Measurements from ENCODE around the gene TMEM253.

Gene TMEM253

GRCh38 chr14:21100931-21101330 is at the start of gene TMEM253:
TSS of gene TMEM253 (plus strand) at chr14:21101066. CDS start at chr14:21101344, 278 bp downstream.
- TF ChIP-seq, protein P1, sequence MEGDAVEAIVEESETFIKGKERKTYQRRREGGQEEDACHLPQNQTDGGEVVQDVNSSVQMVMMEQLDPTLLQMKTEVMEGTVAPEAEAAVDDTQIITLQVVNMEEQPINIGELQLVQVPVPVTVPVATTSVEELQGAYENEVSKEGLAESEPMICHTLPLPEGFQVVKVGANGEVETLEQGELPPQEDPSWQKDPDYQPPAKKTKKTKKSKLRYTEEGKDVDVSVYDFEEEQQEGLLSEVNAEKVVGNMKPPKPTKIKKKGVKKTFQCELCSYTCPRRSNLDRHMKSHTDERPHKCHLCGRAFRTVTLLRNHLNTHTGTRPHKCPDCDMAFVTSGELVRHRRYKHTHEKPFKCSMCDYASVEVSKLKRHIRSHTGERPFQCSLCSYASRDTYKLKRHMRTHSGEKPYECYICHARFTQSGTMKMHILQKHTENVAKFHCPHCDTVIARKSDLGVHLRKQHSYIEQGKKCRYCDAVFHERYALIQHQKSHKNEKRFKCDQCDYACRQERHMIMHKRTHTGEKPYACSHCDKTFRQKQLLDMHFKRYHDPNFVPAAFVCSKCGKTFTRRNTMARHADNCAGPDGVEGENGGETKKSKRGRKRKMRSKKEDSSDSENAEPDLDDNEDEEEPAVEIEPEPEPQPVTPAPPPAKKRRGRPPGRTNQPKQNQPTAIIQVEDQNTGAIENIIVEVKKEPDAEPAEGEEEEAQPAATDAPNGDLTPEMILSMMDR (IDR thresholded peaks at IDR 0.05; ENCODE audit: control extremely low read depth, extremely low read depth, low read depth, missing control alignments) = no peak
- ChIA-PET POLR2A (interaction anchor here (1.5 kb wide), 1 partner anchor 30 kb away, joined by 4 read pairs; no protein-coding TSS in a partner anchor), CTCF (interaction anchor here (1.1 to 13.3 kb wide), 9 partner anchors 6 to 130 kb away, joined by 3 to 228 read pairs (median 62); partner anchors contain the start of gene ARHGEF40)
- DNase-seq (ENCODE audit: extremely low spot score) = no peak

DNA sequence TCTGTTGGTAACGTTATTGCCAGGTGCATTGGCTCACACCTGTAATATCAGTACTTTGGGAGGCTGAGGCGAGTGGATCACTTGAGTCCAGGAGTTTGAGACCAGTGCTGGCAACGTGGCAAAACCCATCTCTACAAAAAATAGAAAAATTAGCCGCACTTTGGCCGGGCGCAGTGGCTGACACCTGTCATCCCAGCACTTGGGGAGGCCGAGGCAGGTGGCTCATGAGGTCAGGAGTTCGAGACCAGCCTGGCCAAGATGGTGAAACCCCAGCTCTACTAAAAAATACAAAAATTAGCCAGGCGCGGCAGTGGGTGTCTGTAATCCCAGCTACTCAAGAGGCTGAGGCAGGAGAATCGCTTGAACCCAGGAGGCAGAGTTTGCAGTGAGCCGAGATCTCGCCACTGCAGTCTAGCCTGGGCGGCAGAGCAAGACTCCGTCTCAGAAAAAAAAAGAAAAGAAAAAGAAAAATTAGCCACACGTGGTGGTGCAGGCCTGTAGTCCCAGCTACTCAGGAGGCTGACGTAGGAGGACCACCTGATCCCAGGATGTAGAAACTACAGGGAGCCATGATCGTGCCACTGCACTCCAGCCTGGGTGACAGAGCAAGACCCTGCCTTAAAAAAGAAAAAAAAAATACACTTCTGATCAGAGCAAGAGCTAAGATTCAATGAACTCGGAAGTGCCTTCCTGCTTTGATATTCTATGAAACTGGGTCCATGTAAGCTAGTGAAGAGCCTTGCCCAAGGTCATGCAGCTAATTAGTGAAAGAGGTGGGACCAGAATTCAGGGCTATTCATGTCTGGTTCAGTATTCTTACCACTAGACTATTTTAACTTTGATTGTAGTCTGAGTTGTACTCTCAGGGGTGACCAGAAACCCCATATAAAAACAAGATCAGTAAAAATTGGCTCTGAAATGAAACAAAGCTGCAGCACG is 47.4 kb upstream of the TMEM253 start:
- POLR2A ChIA-PET = no interaction called here

DNA sequence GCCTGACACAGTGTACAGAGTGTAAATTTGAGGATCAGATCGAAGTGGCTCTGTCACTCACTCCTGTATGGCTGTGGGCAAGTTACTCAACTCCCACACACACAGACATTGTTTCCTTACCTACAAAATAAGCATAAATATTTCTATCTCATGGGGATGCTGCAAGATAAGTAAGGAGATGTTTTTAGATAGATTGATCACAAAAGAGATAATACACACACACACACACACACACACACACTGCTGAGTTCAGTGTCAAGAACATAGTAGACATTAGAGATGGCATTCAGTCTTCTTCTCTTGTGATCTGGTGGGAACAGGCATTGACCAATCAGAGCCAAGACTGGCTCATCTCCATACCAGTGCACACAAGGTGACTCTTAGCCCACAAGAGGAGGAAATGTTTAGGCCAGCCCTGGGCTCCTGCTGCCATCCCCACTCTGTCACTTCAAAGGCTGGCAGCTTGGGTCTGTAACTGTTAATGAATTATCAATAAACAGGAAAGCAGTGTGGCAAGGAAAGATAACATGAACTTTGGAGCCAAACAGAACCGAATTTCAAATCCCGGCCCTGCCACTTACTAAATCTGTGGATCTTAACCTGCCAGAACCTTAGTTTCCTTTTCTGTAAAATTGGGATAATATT is 46.6 kb upstream of the TMEM253 start:
- TF ChIP-seq, protein P1 (IDR thresholded peaks at IDR 0.05; ENCODE audit: control extremely low read depth, extremely low read depth, low read depth, missing control alignments) = no peak
- POLR2A ChIA-PET = no interaction called here
- CTCF ChIA-PET = interaction anchor here (1.2 kb wide), 1 partner anchor 49 kb away, joined by 3 read pairs; no protein-coding TSS in a partner anchor
- no peak for DNase-seq (ENCODE audit: extremely low spot score)

More for the DNA sequence above, 47.4 kb upstream of the TMEM253 start:
- TF ChIP-seq, protein P1 (IDR thresholded peaks at IDR 0.05; ENCODE audit: control extremely low read depth, extremely low read depth, low read depth, missing control alignments) = no peak
- DNase-seq (ENCODE audit: extremely low spot score) = no peak
- CTCF ChIA-PET = interaction anchor here (1.2 kb wide), 1 partner anchor 48 kb away, joined by 3 read pairs; no protein-coding TSS in a partner anchor

DNA sequence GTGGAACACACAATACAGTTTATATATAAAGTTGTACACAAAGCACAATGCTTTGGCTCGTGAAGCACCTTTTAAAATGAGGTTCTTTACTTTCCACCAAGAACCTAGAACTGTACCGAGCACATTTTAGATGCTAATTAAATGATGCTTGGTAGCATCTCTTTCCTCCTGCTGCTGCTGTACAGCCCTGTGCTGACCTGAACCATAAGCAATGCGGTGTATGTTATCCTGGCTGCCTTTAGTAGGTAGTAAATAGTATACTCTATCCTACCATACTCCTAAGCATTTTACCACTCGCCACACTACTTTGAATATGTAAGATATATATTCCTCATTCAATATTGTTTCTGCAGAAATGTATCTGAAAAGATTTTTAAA is 46.1 kb upstream of the TMEM253 start:
- TF ChIP-seq, protein P1 (IDR thresholded peaks at IDR 0.05; ENCODE audit: control extremely low read depth, extremely low read depth, low read depth, missing control alignments) = no peak
- no peak for DNase-seq (ENCODE audit: extremely low spot score)
- POLR2A ChIA-PET = no interaction called here
- CTCF ChIA-PET = interaction anchor here (2.7 kb wide), 1 partner anchor 38 kb away, joined by 11 read pairs; no protein-coding TSS in a partner anchor

DNA sequence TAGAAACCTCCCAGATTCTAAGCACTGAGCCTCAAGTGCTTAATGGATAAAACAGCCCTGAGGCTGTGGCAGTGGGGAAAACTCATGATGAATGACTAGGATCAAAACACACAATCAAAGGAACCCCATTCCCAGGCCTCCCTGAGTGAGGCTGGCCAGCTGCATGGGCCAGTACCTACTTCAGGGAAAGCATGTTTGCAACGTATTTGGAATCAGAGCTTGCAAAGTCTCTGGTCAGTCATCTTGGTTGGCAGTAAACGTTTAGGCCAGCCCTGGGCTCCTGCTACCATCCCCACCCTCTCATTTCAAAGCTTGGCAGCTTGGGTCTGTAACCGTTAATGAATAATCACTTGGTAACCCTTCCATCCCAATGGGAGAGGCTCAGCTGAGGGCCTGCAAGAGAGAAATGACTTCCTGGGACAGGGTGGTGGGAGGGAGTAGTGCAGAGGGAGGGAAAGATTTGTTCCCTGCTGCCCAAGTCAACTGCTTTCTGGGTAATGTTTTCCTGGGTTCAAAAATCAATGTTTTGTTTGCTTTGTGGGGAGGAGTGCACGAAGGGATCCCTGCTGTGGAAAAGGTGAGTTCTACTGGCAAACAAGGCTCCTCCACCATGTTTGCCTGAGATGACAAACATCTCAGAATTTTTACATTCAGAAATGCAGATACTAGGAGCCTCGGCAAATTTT is 45.3 kb upstream of the TMEM253 start:
- no peak for DNase-seq (ENCODE audit: extremely low spot score)
- POLR2A ChIA-PET = no interaction called here
- CTCF ChIA-PET = interaction anchor here (1.3 to 2.7 kb wide), 3 partner anchors 10 to 41 kb away, joined by 3 to 11 read pairs (median 5); no protein-coding TSS in a partner anchor
- TF ChIP-seq, protein P1 (IDR thresholded peaks at IDR 0.05; ENCODE audit: control extremely low read depth, extremely low read depth, low read depth, missing control alignments) = no peak

Measured in GM10248 (cell line).